WTC11 (cell line): Measurements from ENCODE around the gene SLC44A1. TPM values are rescaled to one million over a fixed set of nuclear protein-coding genes. Genes with fewer than 3 reads are reported as not detected.

Experiments used
- ATAC-seq: fragments of 200-7000 bp; cut with Tn5 transposase; 2 replicates; pipeline ENCODE4 v1.10.0; 2021; ENCODE audit warnings: mild to moderate bottlenecking, moderate library complexity
- CTCF ChIA-PET: fragments of 300-600 bp; sonication (Branson Sonifier 250); formaldehyde crosslinking; loops from one replicate; lab custom pipeline; 2021; ENCODE audit warnings: antibody characterized with exemption; lab: Charles Lee
- POLR2A ChIA-PET: fragments of 350-600 bp; sonication (Branson Sonifier 250); formaldehyde crosslinking; loops from one replicate; lab custom pipeline; 2021; ENCODE audit warnings: antibody characterized with exemption; lab: Charles Lee
- DNase-seq: peaks from one replicate; pipeline ENCODE4 v3.0.0; 2021; ENCODE audit warnings: low spot score
- H3K27ac Mint-ChIP-seq: 2 replicates; pipeline ENCODE4 v1.8.0; 2021; ENCODE audit warnings: mixed read lengths
- H3K27me3 Mint-ChIP-seq: 2 replicates; pipeline ENCODE4 v1.8.0; 2021; ENCODE audit warnings: low read depth, mild to moderate bottlenecking, moderate library complexity, mixed read lengths
- H3K36me3 Mint-ChIP-seq: 2 replicates; pipeline ENCODE4 v1.8.0; 2021; ENCODE audit warnings: mixed read lengths
- H3K4me1 Mint-ChIP-seq: 2 replicates; pipeline ENCODE4 v1.8.0; 2022; ENCODE audit warnings: mixed read lengths
- H3K4me3 Mint-ChIP-seq: 2 replicates; pipeline ENCODE4 v1.8.0; 2021; ENCODE audit warnings: mild to moderate bottlenecking, moderate library complexity, mixed read lengths
- H3K9me3 Mint-ChIP-seq: 2 replicates; pipeline ENCODE4 v1.8.0; 2021; ENCODE audit warnings: mixed read lengths
- ETV6 ChIP-seq: sonication (generic); formaldehyde crosslinking; IDR thresholded peaks from 2 replicates; pipeline ENCODE4 v1.8.1; 2022; ENCODE audit warnings: mild to moderate bottlenecking, missing genetic modification reagents
- GTF2I ChIP-seq: fragments of 250-450 bp; sonication (Bioruptor Pico); conservative IDR thresholded peaks from 2 replicates; pipeline ENCODE4 v1.4.0; 2021; ENCODE audit warnings: mild to moderate bottlenecking
- JAZF1 ChIP-seq: fragments of 250-450 bp; sonication (Bioruptor Pico); IDR thresholded peaks from 2 replicates; pipeline ENCODE4 v1.9.0; 2021; ENCODE audit warnings: moderate library complexity, mild to moderate bottlenecking, inconsistent platforms
- KAT7 ChIP-seq: sonication (generic); formaldehyde crosslinking; IDR thresholded peaks from 2 replicates; pipeline ENCODE4 v1.8.1; 2023; ENCODE audit warnings: missing genetic modification reagents, mild to moderate bottlenecking, borderline replicate concordance
- NR2C2 ChIP-seq: sonication (generic); formaldehyde crosslinking; IDR thresholded peaks from 2 replicates; pipeline ENCODE4 v1.8.0; 2022; ENCODE audit warnings: mild to moderate bottlenecking, missing genetic modification reagents
- NR3C1 ChIP-seq: sonication (generic); formaldehyde crosslinking; conservative IDR thresholded peaks from 2 replicates; pipeline ENCODE4 v1.8.1; 2023; ENCODE audit warnings: low read depth, mild to moderate bottlenecking, missing genetic modification reagents
- PRRX2 ChIP-seq: fragments of 250-450 bp; sonication (Bioruptor Pico); IDR thresholded peaks from 2 replicates; pipeline ENCODE4 v1.8.0; 2021; ENCODE audit warnings: mild to moderate bottlenecking
- TEAD1 ChIP-seq: sonication (generic); formaldehyde crosslinking; IDR thresholded peaks from 2 replicates; pipeline ENCODE4 v1.8.0; 2022; ENCODE audit warnings: mild to moderate bottlenecking, missing genetic modification reagents
- TP53 ChIP-seq: sonication (generic); formaldehyde crosslinking; IDR thresholded peaks from 2 replicates; pipeline ENCODE4 v1.8.1; 2023; ENCODE audit warnings: mild to moderate bottlenecking, missing genetic modification reagents
- ZNF138 ChIP-seq: sonication (generic); formaldehyde crosslinking; conservative IDR thresholded peaks from 2 replicates; pipeline ENCODE4 v1.8.1; 2022; ENCODE audit warnings: mild to moderate bottlenecking, moderate library complexity, missing genetic modification reagents
- ZNF219 ChIP-seq: sonication (generic); formaldehyde crosslinking; IDR thresholded peaks from 2 replicates; pipeline ENCODE4 v1.8.0; 2023; ENCODE audit warnings: missing genetic modification reagents, mild to moderate bottlenecking, borderline replicate concordance
- ZNF232 ChIP-seq: sonication (generic); formaldehyde crosslinking; IDR thresholded peaks from 2 replicates; pipeline ENCODE4 v1.8.0; 2022; ENCODE audit warnings: mild to moderate bottlenecking, missing genetic modification reagents
- total RNA-seq: library from RNA; stranded (reverse); gene quantifications from 3 replicates; pipeline ENCODE4 v1.2.3, GENCODE V29; 2021
- TF ChIP-seq, protein P1 (sequence below): sonication (generic); formaldehyde crosslinking; IDR thresholded peaks from 2 replicates; pipeline ENCODE4 v1.8.1; 2023; ENCODE audit warnings: mild to moderate bottlenecking, missing genetic modification reagents, borderline replicate concordance
- TF ChIP-seq, protein P2 (sequence below): sonication (generic); formaldehyde crosslinking; IDR thresholded peaks from 2 replicates; pipeline ENCODE4 v1.8.0; 2022; ENCODE audit warnings: mild to moderate bottlenecking, missing genetic modification reagents
- TF ChIP-seq, protein P3 (sequence below): sonication (generic); formaldehyde crosslinking; IDR thresholded peaks from 2 replicates; pipeline ENCODE4 v1.8.0; 2022; ENCODE audit warnings: mild to moderate bottlenecking, missing genetic modification reagents
- TF ChIP-seq, protein P4 (sequence below): sonication (generic); formaldehyde crosslinking; IDR thresholded peaks from 2 replicates; pipeline ENCODE4 v1.8.1; 2022; ENCODE audit warnings: low read depth, mild to moderate bottlenecking, moderate library complexity, missing genetic modification reagents, borderline replicate concordance
- TF ChIP-seq, protein P5 (sequence below): sonication (generic); formaldehyde crosslinking; IDR thresholded peaks from 2 replicates; pipeline ENCODE4 v1.8.1; 2022; ENCODE audit warnings: low read depth, missing genetic modification reagents, borderline replicate concordance

SLC44A1 gene
- total RNA-seq, 1 experiment from 2014 or later = 48.9 TPM

DNA sequence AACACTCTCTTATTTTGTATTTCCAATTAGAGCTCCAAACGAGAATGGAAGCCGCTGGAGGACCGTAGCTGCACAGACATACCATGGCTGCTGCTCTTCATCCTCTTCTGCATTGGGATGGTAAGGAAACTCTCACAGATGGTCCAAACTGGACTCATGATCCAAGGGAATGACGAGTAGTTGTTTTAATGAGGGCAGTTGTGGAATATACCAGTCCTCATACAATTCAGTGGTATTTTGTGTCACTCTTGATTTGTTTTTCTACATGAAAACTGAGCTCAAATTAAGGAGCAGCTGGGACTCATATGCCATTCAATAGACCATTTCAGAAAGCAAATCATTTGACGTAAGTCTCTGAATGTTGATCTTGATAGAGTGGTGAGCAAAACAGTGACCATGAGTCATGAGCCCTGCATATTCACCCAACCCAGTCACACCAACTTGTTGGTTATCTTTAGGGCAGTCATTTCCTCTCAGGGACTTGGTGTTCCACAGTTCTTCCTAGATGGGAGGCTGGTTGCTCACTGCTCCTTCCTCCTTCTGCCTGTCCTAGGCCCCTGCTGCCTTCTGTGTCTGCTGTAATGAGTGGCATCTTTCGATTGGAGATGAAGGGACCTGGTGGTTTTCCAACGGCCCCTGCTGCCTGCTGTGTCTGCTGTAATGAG is 54.9 kb downstream of the SLC44A1 start (continued):
- TF ChIP-seq, protein P1, sequence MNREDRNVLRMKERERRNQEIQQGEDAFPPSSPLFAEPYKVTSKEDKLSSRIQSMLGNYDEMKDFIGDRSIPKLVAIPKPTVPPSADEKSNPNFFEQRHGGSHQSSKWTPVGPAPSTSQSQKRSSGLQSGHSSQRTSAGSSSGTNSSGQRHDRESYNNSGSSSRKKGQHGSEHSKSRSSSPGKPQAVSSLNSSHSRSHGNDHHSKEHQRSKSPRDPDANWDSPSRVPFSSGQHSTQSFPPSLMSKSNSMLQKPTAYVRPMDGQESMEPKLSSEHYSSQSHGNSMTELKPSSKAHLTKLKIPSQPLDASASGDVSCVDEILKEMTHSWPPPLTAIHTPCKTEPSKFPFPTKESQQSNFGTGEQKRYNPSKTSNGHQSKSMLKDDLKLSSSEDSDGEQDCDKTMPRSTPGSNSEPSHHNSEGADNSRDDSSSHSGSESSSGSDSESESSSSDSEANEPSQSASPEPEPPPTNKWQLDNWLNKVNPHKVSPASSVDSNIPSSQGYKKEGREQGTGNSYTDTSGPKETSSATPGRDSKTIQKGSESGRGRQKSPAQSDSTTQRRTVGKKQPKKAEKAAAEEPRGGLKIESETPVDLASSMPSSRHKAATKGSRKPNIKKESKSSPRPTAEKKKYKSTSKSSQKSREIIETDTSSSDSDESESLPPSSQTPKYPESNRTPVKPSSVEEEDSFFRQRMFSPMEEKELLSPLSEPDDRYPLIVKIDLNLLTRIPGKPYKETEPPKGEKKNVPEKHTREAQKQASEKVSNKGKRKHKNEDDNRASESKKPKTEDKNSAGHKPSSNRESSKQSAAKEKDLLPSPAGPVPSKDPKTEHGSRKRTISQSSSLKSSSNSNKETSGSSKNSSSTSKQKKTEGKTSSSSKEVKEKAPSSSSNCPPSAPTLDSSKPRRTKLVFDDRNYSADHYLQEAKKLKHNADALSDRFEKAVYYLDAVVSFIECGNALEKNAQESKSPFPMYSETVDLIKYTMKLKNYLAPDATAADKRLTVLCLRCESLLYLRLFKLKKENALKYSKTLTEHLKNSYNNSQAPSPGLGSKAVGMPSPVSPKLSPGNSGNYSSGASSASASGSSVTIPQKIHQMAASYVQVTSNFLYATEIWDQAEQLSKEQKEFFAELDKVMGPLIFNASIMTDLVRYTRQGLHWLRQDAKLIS (CRISPR knock-in tag) = no peak
- no peak for TF ChIP-seq ETV6 (CRISPR knock-in tag)
- TF ChIP-seq, all 79 proteins: peak for 0

DNA sequence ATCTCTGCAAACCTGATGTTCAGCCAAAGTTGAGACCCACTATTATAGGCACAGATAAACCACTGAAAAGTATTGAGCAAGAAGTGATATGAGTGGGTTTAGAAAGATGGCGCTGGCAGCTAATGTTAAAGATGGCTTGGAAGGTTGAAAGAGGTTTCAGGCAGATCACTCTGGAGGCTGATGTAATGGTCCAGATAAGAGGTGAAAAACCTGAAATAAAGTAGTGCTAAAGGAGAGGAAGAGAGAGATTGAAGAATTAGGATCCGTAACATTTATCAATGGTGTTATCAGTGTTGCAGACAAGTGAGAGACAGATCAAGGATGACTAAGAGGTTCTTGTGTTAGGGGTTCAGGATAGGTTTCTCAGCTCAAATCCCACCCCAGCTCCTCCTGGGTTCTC is 58.3 kb downstream of the SLC44A1 start:
- no peak for ATAC-seq
- H3K36me3 Mint-ChIP-seq = peaks cover 19% of the 10 kb centered on the region
- H3K27ac Mint-ChIP-seq = no peak overlapping the region
- CTCF ChIA-PET = interaction anchor here (1.1 kb wide), 1 partner anchor 58 kb away, joined by 4 read pairs; no protein-coding TSS in a partner anchor
- no peak overlapping the region for H3K4me3 Mint-ChIP-seq
- H3K4me1 Mint-ChIP-seq = peaks cover 36% of the 10 kb centered on the region
- TF ChIP-seq, protein P2, sequence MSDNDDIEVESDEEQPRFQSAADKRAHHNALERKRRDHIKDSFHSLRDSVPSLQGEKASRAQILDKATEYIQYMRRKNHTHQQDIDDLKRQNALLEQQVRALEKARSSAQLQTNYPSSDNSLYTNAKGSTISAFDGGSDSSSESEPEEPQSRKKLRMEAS = no peak
- TF ChIP-seq GTF2I (CRISPR knock-in tag) (no peak), JAZF1 (no peak), KAT7 (CRISPR knock-in tag) (no peak), ZNF219 (CRISPR knock-in tag) (no peak), TP53 (CRISPR knock-in tag) (no peak), NR3C1 (no peak), ZNF232 (CRISPR knock-in tag) (no peak), NR2C2 (CRISPR knock-in tag) (no peak), TEAD1 (CRISPR knock-in tag) (no peak), ZNF138 (CRISPR knock-in tag) (no peak), PRRX2 (CRISPR knock-in tag) (no peak)
- TF ChIP-seq, protein P3, sequence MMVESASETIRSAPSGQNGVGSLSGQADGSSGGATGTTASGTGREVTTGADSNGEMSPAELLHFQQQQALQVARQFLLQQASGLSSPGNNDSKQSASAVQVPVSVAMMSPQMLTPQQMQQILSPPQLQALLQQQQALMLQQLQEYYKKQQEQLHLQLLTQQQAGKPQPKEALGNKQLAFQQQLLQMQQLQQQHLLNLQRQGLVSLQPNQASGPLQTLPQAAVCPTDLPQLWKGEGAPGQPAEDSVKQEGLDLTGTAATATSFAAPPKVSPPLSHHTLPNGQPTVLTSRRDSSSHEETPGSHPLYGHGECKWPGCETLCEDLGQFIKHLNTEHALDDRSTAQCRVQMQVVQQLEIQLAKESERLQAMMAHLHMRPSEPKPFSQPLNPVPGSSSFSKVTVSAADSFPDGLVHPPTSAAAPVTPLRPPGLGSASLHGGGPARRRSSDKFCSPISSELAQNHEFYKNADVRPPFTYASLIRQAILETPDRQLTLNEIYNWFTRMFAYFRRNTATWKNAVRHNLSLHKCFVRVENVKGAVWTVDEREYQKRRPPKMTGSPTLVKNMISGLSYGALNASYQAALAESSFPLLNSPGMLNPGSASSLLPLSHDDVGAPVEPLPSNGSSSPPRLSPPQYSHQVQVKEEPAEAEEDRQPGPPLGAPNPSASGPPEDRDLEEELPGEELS (CRISPR knock-in tag) = no peak
- TF ChIP-seq, protein P4, sequence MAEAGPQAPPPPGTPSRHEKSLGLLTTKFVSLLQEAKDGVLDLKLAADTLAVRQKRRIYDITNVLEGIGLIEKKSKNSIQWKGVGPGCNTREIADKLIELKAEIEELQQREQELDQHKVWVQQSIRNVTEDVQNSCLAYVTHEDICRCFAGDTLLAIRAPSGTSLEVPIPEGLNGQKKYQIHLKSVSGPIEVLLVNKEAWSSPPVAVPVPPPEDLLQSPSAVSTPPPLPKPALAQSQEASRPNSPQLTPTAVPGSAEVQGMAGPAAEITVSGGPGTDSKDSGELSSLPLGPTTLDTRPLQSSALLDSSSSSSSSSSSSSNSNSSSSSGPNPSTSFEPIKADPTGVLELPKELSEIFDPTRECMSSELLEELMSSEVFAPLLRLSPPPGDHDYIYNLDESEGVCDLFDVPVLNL (CRISPR knock-in tag) = no peak
- TF ChIP-seq, protein P5, sequence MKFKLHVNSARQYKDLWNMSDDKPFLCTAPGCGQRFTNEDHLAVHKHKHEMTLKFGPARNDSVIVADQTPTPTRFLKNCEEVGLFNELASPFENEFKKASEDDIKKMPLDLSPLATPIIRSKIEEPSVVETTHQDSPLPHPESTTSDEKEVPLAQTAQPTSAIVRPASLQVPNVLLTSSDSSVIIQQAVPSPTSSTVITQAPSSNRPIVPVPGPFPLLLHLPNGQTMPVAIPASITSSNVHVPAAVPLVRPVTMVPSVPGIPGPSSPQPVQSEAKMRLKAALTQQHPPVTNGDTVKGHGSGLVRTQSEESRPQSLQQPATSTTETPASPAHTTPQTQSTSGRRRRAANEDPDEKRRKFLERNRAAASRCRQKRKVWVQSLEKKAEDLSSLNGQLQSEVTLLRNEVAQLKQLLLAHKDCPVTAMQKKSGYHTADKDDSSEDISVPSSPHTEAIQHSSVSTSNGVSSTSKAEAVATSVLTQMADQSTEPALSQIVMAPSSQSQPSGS (CRISPR knock-in tag) = no peak
- TF ChIP-seq, all 79 proteins: peak for 0
- Mint-ChIP-seq H3K27me3 (no peaks in the 10 kb centered on the region), H3K9me3 (no peaks in the 10 kb centered on the region)
- no peak for DNase-seq
- POLR2A ChIA-PET = no interaction called here
